Stimulated activated naive B cell treated with anti-CD40 and anti-IgM and Interleukin-4, amounts not matched to agents 10 μg/mL and 1 μg/mL and 100 μg/mL, for 72 hours (primary cell): Measurements from ENCODE around the gene DNPH1.

Experiments used
- ATAC-seq, 2 donors: fragments of 150-1000 bp; cut with Tn5 transposase; replicated peaks; 2 replicates each; pipeline ENCODE4 v1.10.0; 2021; ENCODE audit warnings: moderate library complexity in 1 of 2
- DNase-seq: peaks from one replicate; pipeline ENCODE4 v3.0.0; 2021
- H3K27ac Mint-ChIP-seq: one replicate; pipeline ENCODE4 v1.8.0; 2022; ENCODE audit warnings: mild to moderate bottlenecking, mixed read lengths
- H3K27me3 Mint-ChIP-seq, 2 donors: one replicate each; pipeline ENCODE4 v1.8.0; 2022; ENCODE audit warnings: mixed read lengths in 2 of 2
- H3K36me3 Mint-ChIP-seq, 2 donors: one replicate each; pipeline ENCODE4 v1.8.0; 2022; ENCODE audit warnings: mixed read lengths in 2 of 2, mild to moderate bottlenecking in 1 of 2
- H3K4me1 Mint-ChIP-seq, 2 donors: one replicate each; pipeline ENCODE4 v1.8.0; 2022; ENCODE audit warnings: mixed read lengths in 2 of 2, mild to moderate bottlenecking in 1 of 2
- H3K4me3 Mint-ChIP-seq, 2 donors: one replicate each; pipeline ENCODE4 v1.8.0; 2022; ENCODE audit warnings: mild to moderate bottlenecking in 2 of 2, mixed read lengths in 2 of 2, moderate library complexity in 1 of 2
- H3K9me3 Mint-ChIP-seq, 2 donors: one replicate each; pipeline ENCODE4 v1.8.0; 2022; ENCODE audit warnings: mixed read lengths in 2 of 2, mild to moderate bottlenecking in 1 of 2

The DNPH1 gene

DNA sequence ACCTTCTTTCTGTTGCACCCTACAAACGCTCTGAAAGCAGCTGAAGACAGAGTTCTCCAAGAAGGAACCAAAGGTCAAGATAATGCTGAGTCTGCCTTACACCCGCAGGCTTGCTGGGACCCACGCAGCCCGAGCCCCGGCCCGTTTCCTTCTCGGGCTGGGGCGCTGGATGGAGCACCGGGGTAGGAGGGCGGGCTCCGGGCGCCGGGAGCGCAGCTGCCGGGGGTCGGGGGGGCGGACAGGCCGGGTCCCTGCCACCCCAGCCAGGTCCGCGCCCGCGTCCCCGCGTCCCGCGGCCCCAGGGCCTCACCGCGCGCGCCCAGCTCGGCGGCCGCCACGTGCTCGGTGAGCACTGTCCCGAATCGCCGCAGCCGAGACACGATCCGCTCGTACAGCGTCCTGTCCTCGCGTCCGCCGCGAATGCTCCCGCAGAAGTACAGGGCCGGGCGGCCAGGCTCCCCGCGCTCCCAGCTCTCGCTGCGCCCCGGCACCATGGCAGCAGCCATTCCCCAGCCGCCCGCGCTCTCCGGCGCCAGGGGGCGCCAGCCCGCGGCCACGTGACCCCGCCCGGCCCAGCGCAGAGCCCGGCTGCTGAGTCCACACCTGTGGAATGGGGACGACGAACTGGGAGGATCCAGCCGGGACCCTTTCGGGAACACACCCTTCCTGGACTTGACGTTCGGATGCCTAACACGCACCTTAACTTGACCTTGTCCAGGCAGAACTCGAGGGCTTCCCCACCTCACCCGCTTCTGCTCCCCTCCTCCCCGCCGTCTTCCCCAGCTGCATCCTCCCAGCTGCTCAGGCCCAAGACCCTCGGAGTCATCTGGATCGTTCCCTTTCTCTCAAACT, at the start of gene DNPH1:
TSS of gene DNPH1 (minus strand) at position 531 of the 852 bp plus-strand sequence. CDS start at position 506, 25 bp downstream.
- peaks cover 30 to 48% of the 10 kb centered on the region in 2 donors for H3K4me1 Mint-ChIP-seq
- ATAC-seq = peak; percentile 76 to 80
- H3K27ac Mint-ChIP-seq = peak within 1 kb of the TSS; percentile 95
- peak within 1 kb of the TSS; percentile 85 to 91 for H3K4me3 Mint-ChIP-seq
- peaks cover 22 to 30% of the 10 kb centered on the region in 2 donors for H3K36me3 Mint-ChIP-seq
- peaks cover 0 to 2% of the 10 kb centered on the region in 2 donors for H3K9me3 Mint-ChIP-seq
- peaks cover 14 to 19% of the 10 kb centered on the region in 2 donors for H3K27me3 Mint-ChIP-seq
- peak; percentile 77 for DNase-seq

GRCh38 chr6:43278524-43279078, 49.3 kb upstream of the DNPH1 start:
- H3K36me3 Mint-ChIP-seq = no peaks in the 10 kb centered on the region
- DNase-seq (no peak), ATAC-seq (no peak)
- H3K4me1 Mint-ChIP-seq = peaks cover 24 to 32% of the 10 kb centered on the region in 2 donors
- peaks cover 38 to 48% of the 10 kb centered on the region in 2 donors for H3K27me3 Mint-ChIP-seq
- no peaks in the 10 kb centered on the region for H3K9me3 Mint-ChIP-seq
- no peak overlapping the region for H3K27ac Mint-ChIP-seq
- H3K4me3 Mint-ChIP-seq = no peak overlapping the region

- Mint-ChIP-seq H3K27ac (no peak overlapping the region), H3K4me1 (peaks cover 23 to 32% of the 10 kb centered on the region in 2 donors), H3K4me3 (no peak overlapping the region), H3K27me3 (peaks cover 35 to 46% of the 10 kb centered on the region in 2 donors), H3K9me3 (no peaks in the 10 kb centered on the region), H3K36me3 (no peaks in the 10 kb centered on the region)
- no peak for ATAC-seq
- no peak for DNase-seq
Observed at GRCh38 chr6:43277643-43278523, 48.6 kb upstream of the DNPH1 start.

- Mint-ChIP-seq H3K36me3 (no peaks in the 10 kb centered on the region), H3K4me1 (peaks cover 21 to 33% of the 10 kb centered on the region in 2 donors), H3K27ac (peak overlapping the region; percentile 43), H3K9me3 (no peaks in the 10 kb centered on the region), H3K27me3 (peaks cover 29 to 40% of the 10 kb centered on the region in 2 donors), H3K4me3 (no peak overlapping the region)
- DNase-seq = no peak
- ATAC-seq = no peak
Observed at GRCh38 chr6:43277306-43277642, 48.0 kb upstream of the DNPH1 start.

DNA sequence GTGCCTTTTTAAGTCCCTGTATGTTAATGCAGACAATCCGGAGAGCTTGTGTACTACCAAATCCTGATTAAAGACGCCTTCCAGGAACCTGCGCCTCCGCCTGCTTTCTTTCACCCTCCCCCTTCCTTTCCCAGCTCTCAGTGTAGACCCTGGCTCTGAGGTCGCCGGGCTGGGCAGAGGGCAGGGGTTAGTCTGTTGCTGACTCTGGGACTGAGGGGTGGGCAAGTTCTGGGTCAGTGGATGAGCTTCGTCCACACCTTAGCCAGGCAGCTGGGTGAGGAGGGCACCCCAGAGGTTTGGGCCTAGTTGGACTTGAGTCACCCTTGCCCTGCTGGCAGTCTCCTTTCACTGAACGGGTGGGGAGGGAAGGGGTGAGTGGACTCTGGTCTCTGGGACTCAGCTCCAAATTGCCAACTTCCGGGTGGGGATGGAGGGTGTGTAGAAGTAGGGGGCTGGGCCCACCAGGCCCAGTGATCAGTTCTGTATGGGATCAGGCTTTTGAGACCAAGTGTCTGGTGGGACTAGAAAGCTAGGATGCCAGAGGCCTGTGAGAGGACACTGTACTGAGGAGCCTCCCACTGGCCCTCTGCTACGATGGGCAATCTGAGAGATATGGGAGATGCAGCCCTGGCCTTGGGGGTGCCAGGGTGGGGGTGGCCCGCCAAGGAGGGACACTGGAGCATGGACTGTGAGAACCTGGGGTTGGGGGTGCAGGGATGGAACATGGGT, 47.5 kb upstream of the DNPH1 start:
- ATAC-seq = no peak
- H3K9me3 Mint-ChIP-seq = no peaks in the 10 kb centered on the region
- no peaks in the 10 kb centered on the region for H3K36me3 Mint-ChIP-seq
- H3K27me3 Mint-ChIP-seq = peaks cover 24 to 35% of the 10 kb centered on the region in 2 donors
- peak overlapping the region; percentile 87 for H3K27ac Mint-ChIP-seq
- H3K4me3 Mint-ChIP-seq = peak overlapping the region; percentile 80 to 84
- no peak for DNase-seq
- H3K4me1 Mint-ChIP-seq = peaks cover 24 to 38% of the 10 kb centered on the region in 2 donors

DNA sequence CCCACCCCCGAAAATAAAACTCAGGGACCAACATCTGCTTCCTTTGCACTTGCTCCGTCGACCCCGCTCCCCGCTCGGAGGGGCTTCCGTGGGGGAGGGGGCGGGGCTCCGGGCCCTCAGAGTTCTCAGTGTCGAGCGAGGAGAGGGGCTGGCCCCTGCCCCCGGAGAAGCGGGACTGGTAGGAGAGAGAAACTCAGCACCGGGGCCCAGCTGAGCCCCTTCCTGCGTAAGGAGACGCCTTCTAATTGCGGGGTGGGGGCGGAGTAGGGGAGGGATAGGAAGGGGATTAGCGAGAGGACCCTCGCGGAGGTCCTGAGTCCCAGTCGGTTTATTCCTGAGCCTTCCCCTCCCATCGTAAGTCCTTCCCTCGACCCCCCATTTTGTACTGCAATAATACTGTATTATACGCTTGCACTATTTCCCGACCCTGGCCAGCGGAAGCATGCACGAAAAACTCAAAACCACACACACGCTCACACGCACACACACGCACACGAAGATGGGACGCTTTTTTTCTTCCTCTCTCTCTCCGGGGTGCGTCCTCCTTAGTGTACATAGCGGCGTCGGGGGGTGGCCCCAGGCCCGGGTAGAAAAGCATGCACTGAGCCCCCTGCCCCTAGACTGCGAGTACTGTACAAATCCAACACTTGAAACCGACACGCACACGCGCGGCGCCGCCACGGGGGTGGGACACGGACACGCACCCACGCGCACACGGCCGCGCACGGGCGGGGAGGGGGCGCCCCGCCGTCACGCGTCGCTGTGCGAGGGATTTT, 46.7 kb upstream of the DNPH1 start:
- peak; percentile 64 to 71 for ATAC-seq

DNA sequence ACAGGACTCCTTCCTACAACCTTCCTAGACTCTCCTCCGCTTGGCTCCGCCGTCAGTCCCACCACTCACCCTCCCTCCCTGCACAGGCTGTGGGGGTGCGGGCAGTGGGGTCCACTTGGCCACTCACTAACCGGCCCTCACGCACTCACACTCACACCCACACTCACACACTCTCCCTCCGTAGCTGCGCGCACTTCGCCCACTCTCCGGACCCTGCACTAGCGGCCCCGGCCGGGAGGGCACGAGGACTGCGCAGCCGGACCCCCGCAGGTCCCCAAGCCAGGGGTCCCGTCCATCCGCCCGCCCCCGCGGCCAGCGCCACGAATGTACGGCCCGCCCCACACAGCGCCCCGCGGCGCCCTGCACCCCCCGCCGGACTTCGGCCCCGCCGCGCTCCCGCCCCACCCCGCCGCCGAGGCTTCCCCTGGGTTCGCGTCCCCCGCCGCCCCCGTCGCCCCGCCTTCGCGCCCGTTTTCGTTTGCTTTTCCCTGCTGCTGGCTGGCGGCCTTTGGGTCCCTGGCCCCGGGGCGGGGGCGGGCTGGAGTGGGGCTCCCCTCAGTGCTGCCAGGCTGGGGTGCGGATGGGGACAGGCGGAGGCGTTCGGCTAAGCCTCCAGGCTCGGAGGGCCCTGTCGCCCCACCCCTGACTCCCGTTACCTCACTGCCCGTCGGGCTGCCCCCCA, 45.8 kb upstream of the DNPH1 start:
- Mint-ChIP-seq H3K27ac (peak overlapping the region; percentile 82), H3K27me3 (peaks cover 7 to 22% of the 10 kb centered on the region in 2 donors), H3K4me3 (peak overlapping the region; percentile 80 to 84), H3K4me1 (peaks cover 39 to 55% of the 10 kb centered on the region in 2 donors), H3K36me3 (no peaks in the 10 kb centered on the region), H3K9me3 (no peaks in the 10 kb centered on the region)
- ATAC-seq (peak; percentile 32 to 48), DNase-seq (no peak)

More for the DNA sequence above, 46.7 kb upstream of the DNPH1 start:
- Mint-ChIP-seq H3K4me3 (peak overlapping the region; percentile 80 to 84), H3K9me3 (no peaks in the 10 kb centered on the region), H3K4me1 (peaks cover 30 to 45% of the 10 kb centered on the region in 2 donors), H3K36me3 (no peaks in the 10 kb centered on the region), H3K27me3 (peaks cover 16 to 29% of the 10 kb centered on the region in 2 donors), H3K27ac (peak overlapping the region; percentile 89)
- DNase-seq = peak; percentile 45

DNA sequence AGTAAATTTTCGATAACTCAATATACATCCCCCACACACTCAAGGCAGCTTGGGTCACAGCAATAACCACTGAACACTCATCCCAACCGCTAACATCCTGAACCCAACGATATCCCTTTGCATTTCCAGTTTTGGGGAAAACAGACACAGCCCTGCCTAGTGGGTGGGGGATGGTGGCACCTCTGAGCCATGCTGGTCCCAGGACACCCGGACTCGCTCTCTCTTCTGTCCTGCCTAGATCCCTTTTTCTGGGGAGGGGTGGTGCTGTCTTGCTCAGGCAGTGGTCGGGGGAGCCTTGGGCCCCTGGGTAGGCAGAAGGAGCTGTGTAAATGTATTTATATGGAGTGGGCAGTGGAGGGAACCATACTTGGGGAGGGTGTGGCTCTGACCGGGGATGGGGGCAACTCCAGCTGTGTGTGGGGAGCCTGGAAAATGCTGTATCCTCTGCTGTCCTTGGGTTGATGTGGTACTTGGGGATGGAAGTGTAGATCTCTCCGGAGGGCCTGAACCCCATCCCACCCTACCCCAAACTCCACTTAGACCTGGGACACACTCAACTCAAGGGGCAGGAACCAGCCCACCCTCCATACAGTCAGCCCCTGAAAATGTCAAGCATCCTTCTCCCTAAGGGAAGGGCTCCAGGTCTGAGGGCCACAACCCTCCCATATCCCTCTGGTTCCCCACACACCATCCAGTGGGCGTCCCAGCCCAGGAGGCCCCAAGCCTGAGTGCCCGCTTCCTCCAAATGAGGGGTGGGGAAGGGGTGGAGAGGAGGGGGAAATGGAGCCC, 45.0 kb upstream of the DNPH1 start:
- Mint-ChIP-seq H3K4me1 (peaks cover 41 to 62% of the 10 kb centered on the region in 2 donors), H3K27ac (no peak overlapping the region), H3K36me3 (no peaks in the 10 kb centered on the region), H3K4me3 (peak overlapping the region; percentile 57 to 74), H3K27me3 (peaks cover 6 to 22% of the 10 kb centered on the region in 2 donors), H3K9me3 (no peaks in the 10 kb centered on the region)
- DNase-seq = no peak
- no peak for ATAC-seq

DNA sequence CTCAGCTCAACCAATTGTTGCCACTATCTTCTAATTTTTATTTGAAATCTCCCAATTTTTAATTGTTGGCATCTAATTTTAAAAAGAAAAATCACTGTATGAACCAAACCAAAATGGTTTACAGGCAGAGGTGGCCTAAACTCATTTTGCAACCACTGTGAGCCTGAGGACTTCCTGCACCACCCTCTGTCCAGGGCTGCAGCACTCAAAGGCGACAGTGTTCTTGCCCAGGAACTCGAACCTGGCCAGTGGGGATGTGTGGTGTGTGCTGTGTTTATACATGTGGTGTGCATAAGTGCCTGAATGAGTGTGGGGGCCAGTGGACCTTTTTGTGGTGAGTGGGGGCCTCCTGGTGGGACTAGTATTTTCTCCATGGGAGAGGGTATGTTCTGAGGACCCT, 44.4 kb upstream of the DNPH1 start:
- Mint-ChIP-seq H3K4me1 (peaks cover 46 to 68% of the 10 kb centered on the region in 2 donors), H3K9me3 (no peaks in the 10 kb centered on the region), H3K27me3 (peaks cover 6 to 26% of the 10 kb centered on the region in 2 donors), H3K27ac (no peak overlapping the region), H3K4me3 (no peak overlapping the region), H3K36me3 (no peaks in the 10 kb centered on the region)
- ATAC-seq = no peak
- no peak for DNase-seq

- Mint-ChIP-seq H3K27me3 (peaks cover 7 to 17% of the 10 kb centered on the region in 2 donors), H3K27ac (no peak overlapping the region), H3K4me1 (peaks cover 38 to 66% of the 10 kb centered on the region in 2 donors), H3K36me3 (no peaks in the 10 kb centered on the region), H3K9me3 (no peaks in the 10 kb centered on the region), H3K4me3 (no peak overlapping the region)
- DNase-seq = no peak
- ATAC-seq = no peak
Observed at GRCh38 chr6:43271944-43272343, 42.7 kb upstream of the DNPH1 start.

DNA sequence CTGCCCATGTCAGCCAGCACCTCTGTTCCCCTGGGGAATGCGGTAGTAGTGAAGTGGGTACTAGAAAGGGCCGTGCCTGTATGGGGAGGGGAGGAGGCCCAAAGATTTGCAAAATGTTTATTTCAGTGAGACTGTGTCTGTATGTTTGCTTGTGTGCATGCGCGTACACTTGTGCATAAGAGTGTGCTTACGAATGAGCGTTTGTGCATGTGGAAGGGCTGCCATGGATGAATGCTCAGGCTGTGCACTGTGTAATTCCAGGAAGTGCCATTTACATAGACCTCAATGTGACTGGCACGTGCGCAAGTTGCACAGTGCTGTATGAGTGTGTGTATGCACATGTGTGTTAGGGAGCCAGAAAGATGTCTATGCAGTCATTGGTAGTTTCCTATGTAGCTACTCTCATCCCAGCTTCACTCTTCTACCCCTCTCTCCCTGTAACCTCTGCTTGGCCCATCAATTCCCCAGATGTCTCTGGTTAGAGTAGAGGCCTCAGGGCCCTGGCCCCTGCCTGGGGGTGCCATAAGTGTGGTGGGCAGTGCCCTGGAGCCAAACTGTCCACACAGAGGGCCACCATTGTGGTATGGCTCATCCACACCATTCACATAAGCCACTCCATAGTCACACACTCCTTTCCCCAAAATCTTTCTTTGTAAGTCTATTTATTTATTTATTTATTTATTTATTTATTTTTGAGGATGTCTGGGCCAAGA, 42.0 kb upstream of the DNPH1 start:
- no peaks in the 10 kb centered on the region for H3K36me3 Mint-ChIP-seq
- no peak overlapping the region for H3K4me3 Mint-ChIP-seq
- H3K27ac Mint-ChIP-seq = no peak overlapping the region
- peak; percentile 58 to 69 for ATAC-seq
- peaks cover 5 to 14% of the 10 kb centered on the region in 2 donors for H3K27me3 Mint-ChIP-seq
- DNase-seq = peak; percentile 31
- H3K4me1 Mint-ChIP-seq = peaks cover 34 to 60% of the 10 kb centered on the region in 2 donors
- no peaks in the 10 kb centered on the region for H3K9me3 Mint-ChIP-seq
